GM23338 (cell line): Measurements from ENCODE around the gene PCP2. TPM values are rescaled to one million over a fixed set of nuclear protein-coding genes. Genes with fewer than 3 reads are reported as not detected.

Source experiments
- ATAC-seq: fragments of 200-7000 bp; cut with Tn5 transposase; 3 replicates; pipeline ENCODE4 v1.9.1; 2020
- DNase-seq: peaks from one replicate; pipeline ENCODE4 v3.0.0-alpha.2; 2015; ENCODE audit warnings: low spot score
- H2AFZ ChIP-seq: fragments of 200-600 bp; sonication (generic); 2 replicates; pipeline ENCODE4 v1.8.0; 2016; ENCODE audit warnings: antibody characterized with exemption, mild to moderate bottlenecking, moderate library complexity
- H3F3A ChIP-seq: fragments of 200-600 bp; sonication (generic); replicated peaks from 2 replicates; pipeline ENCODE4 v1.8.0; 2017; ENCODE audit warnings: antibody characterized with exemption, mixed run types, low read depth
- H3K27ac ChIP-seq: fragments of 200-600 bp; sonication (generic); 2 replicates; pipeline ENCODE4 v1.6.1; 2016; ENCODE audit warnings: low read depth
- H3K27me3 ChIP-seq: fragments of 200-600 bp; sonication (generic); 2 replicates; pipeline ENCODE4 v1.8.0; 2016; ENCODE audit warnings: mild to moderate bottlenecking, mixed run types, moderate library complexity; ENCODE audit not compliant: insufficient read depth
- H3K36me3 ChIP-seq: fragments of 200-600 bp; sonication (generic); 2 replicates; pipeline ENCODE4 v1.8.0; 2016; ENCODE audit warnings: mild to moderate bottlenecking; ENCODE audit not compliant: insufficient read depth
- H3K4me1 ChIP-seq: fragments of 200-600 bp; sonication (generic); 2 replicates; pipeline ENCODE4 v1.8.0; 2016; ENCODE audit warnings: mild to moderate bottlenecking, moderate library complexity; ENCODE audit not compliant: insufficient read depth
- H3K4me2 ChIP-seq: fragments of 200-600 bp; sonication (generic); 2 replicates; pipeline ENCODE4 v1.7.1; 2017; ENCODE audit warnings: mixed run types
- H3K4me3 ChIP-seq: fragments of 200-600 bp; sonication (generic); 2 replicates; pipeline ENCODE4 v1.6.1; 2016; ENCODE audit warnings: mixed run types
- H3K79me2 ChIP-seq: fragments of 200-600 bp; sonication (generic); replicated peaks from 2 replicates; pipeline ENCODE4 v1.8.0; 2017; ENCODE audit warnings: mild to moderate bottlenecking; ENCODE audit not compliant: insufficient read depth
- H3K9me2 ChIP-seq: fragments of 200-600 bp; sonication (generic); 2 replicates; pipeline ENCODE4 v1.8.0; 2017; ENCODE audit not compliant: insufficient read depth
- H4K20me1 ChIP-seq: fragments of 200-600 bp; sonication (generic); replicated peaks from 2 replicates; pipeline ENCODE4 v1.8.0; 2017; ENCODE audit warnings: mild to moderate bottlenecking; ENCODE audit not compliant: insufficient read depth
- H3K27ac Mint-ChIP-seq: 2 replicates; pipeline ENCODE4 v1.8.0; 2020; ENCODE audit warnings: inconsistent platforms, mild to moderate bottlenecking, moderate library complexity, mixed read lengths
- H3K27me3 Mint-ChIP-seq: 3 replicates; pipeline ENCODE4 v1.8.0; 2022; ENCODE audit warnings: low read depth, mild to moderate bottlenecking, moderate library complexity, mixed read lengths, inconsistent platforms; ENCODE audit not compliant: insufficient read depth, poor library complexity
- H3K36me3 Mint-ChIP-seq: 3 replicates; pipeline ENCODE4 v1.8.0; 2021; ENCODE audit warnings: low read depth, mild to moderate bottlenecking, inconsistent platforms, moderate library complexity, mixed read lengths
- H3K4me1 Mint-ChIP-seq: 3 replicates; pipeline ENCODE4 v1.8.0; 2020; ENCODE audit warnings: mild to moderate bottlenecking, inconsistent platforms, mixed read lengths
- H3K4me3 Mint-ChIP-seq: 3 replicates; pipeline ENCODE4 v1.8.0; 2021; ENCODE audit warnings: moderate library complexity, mild to moderate bottlenecking, inconsistent platforms, mixed read lengths
- H3K9me3 Mint-ChIP-seq: 3 replicates; pipeline ENCODE4 v1.8.0; 2020; ENCODE audit warnings: moderate library complexity, mild to moderate bottlenecking, inconsistent platforms, mixed read lengths
- CREB1 ChIP-seq: fragments of 250-450 bp; sonication (Bioruptor Pico); IDR thresholded peaks from 2 replicates; pipeline ENCODE4 v1.5.0; 2020; ENCODE audit warnings: low read depth, mild to moderate bottlenecking, moderate library complexity
- ETS1 ChIP-seq: IDR thresholded peaks from 2 replicates; pipeline ENCODE4 v1.6.1; 2016; ENCODE audit warnings: antibody characterized with exemption
- EZH2 ChIP-seq: fragments of 200-600 bp; sonication (generic); IDR thresholded peaks from one replicate; pipeline ENCODE4 v1.8.0; 2017; ENCODE audit warnings: antibody characterized with exemption, mild to moderate bottlenecking, low read depth; ENCODE audit not compliant: unreplicated experiment
- EZH2phosphoT487 ChIP-seq: fragments of 200-600 bp; sonication (generic); IDR thresholded peaks from one replicate; pipeline ENCODE4 v1.8.1; 2018; ENCODE audit warnings: antibody characterized with exemption; ENCODE audit not compliant: unreplicated experiment
- JUNB ChIP-seq: IDR thresholded peaks from one replicate; pipeline ENCODE4 v1.6.1; 2016; ENCODE audit warnings: antibody characterized with exemption; ENCODE audit not compliant: unreplicated experiment
- NANOG ChIP-seq: IDR thresholded peaks from 2 replicates; pipeline ENCODE4 v1.6.1; 2016; ENCODE audit warnings: antibody characterized with exemption, borderline replicate concordance
- POLR2AphosphoS5 ChIP-seq: IDR thresholded peaks from 2 replicates; pipeline ENCODE4 v1.6.1; 2016; ENCODE audit warnings: antibody characterized with exemption, low read depth
- REST ChIP-seq: IDR thresholded peaks from one replicate; pipeline ENCODE4 v1.6.1; 2018; ENCODE audit warnings: antibody characterized with exemption; ENCODE audit not compliant: unreplicated experiment
- STAT1 ChIP-seq: IDR thresholded peaks from one replicate; pipeline ENCODE4 v1.6.1; 2016; ENCODE audit warnings: antibody characterized with exemption; ENCODE audit not compliant: unreplicated experiment
- ZNF114 ChIP-seq: fragments of 250-450 bp; sonication (Bioruptor Pico); IDR thresholded peaks from 2 replicates; pipeline ENCODE4 v1.5.0; 2020; ENCODE audit warnings: mild to moderate bottlenecking, moderate library complexity
- ZNF331 ChIP-seq: fragments of 250-450 bp; sonication (Bioruptor Pico); IDR thresholded peaks from 2 replicates; pipeline ENCODE4 v1.5.0; 2020; ENCODE audit warnings: low read depth, mild to moderate bottlenecking, moderate library complexity
- polyA plus RNA-seq: library from polyadenylated mRNA; unstranded; fragments of >200 nt; fragmentation: Nextera tagmentation; extraction: Ambion mirVana; gene quantifications from 2 replicates; pipeline ENCODE4 v1.2.1, GENCODE V29; 2016
- total RNA-seq: library from RNA; depleted of rRNA; stranded (reverse); fragments of >200 nt; shearing (Covaris generic); gene quantifications from 2 replicates; pipeline ENCODE4 v1.2.3, GENCODE V29; 2014
- TF ChIP-seq, protein P1 (sequence below), 2 experiments: fragments of 200-600 bp in 1 of 2; sonication (generic) in 1 of 2; conservative IDR thresholded peaks; 2 replicates each; pipeline versions ENCODE4 v1.5.1 to v1.6.1; 2016 to 2017; ENCODE audit warnings: antibody characterized with exemption in 2 of 2, low read depth in 2 of 2, mild to moderate bottlenecking in 2 of 2, moderate library complexity in 1 of 2
- TF ChIP-seq, protein P2 (sequence below): fragments of 250-450 bp; sonication (Bioruptor Pico); IDR thresholded peaks from 2 replicates; pipeline ENCODE4 v1.5.0; 2020; ENCODE audit warnings: mild to moderate bottlenecking, moderate library complexity

Gene PCP2
- total and polyA plus RNA-seq, 2 experiments from 2014 or later, result not detected

GRCh38 chr19:7623725-7624603 lies 9.6 kb downstream of the PCP2 start:
- H3K36me3 Mint-ChIP-seq, result peaks cover 27% of the 10 kb centered on the region
- Histone ChIP-seq H3K9me2 (no peaks in the 10 kb centered on the region), H3K4me2 (no peak overlapping the region), H3K4me3 (no peak overlapping the region), H3F3A (no peaks in the 10 kb centered on the region), H3K36me3 (no peaks in the 10 kb centered on the region; the same call in 1 of the 2 replicates), H3K27me3 (no peaks in the 10 kb centered on the region), H3K27ac (no peak overlapping the region), H3K79me2 (peaks cover 26% of the 10 kb centered on the region), H2AFZ (no peak overlapping the region), H3K4me1 (peaks cover 6% of the 10 kb centered on the region; the same call in 1 of the 2 replicates), H4K20me1 (peaks cover 8% of the 10 kb centered on the region)
- peaks cover 7% of the 10 kb centered on the region for H3K27me3 Mint-ChIP-seq
- H3K27ac Mint-ChIP-seq, result no peak overlapping the region
- no peak for TF ChIP-seq ZNF331 (CRISPR knock-in tag)
- no peak for TF ChIP-seq EZH2
- TF ChIP-seq, protein P1, sequence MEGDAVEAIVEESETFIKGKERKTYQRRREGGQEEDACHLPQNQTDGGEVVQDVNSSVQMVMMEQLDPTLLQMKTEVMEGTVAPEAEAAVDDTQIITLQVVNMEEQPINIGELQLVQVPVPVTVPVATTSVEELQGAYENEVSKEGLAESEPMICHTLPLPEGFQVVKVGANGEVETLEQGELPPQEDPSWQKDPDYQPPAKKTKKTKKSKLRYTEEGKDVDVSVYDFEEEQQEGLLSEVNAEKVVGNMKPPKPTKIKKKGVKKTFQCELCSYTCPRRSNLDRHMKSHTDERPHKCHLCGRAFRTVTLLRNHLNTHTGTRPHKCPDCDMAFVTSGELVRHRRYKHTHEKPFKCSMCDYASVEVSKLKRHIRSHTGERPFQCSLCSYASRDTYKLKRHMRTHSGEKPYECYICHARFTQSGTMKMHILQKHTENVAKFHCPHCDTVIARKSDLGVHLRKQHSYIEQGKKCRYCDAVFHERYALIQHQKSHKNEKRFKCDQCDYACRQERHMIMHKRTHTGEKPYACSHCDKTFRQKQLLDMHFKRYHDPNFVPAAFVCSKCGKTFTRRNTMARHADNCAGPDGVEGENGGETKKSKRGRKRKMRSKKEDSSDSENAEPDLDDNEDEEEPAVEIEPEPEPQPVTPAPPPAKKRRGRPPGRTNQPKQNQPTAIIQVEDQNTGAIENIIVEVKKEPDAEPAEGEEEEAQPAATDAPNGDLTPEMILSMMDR (conservative IDR thresholded peaks at IDR 0.05; ENCODE audit: low read depth in 2 of 2), result no peak
- TF ChIP-seq STAT1, result no peak
- no peak for TF ChIP-seq POLR2AphosphoS5
- no peak for TF ChIP-seq JUNB
- TF ChIP-seq EZH2phosphoT487, result no peak
- no peak for TF ChIP-seq CREB1 (CRISPR knock-in tag)
- TF ChIP-seq ETS1, result no peak
- no peak for TF ChIP-seq NANOG
- TF ChIP-seq, protein P2, sequence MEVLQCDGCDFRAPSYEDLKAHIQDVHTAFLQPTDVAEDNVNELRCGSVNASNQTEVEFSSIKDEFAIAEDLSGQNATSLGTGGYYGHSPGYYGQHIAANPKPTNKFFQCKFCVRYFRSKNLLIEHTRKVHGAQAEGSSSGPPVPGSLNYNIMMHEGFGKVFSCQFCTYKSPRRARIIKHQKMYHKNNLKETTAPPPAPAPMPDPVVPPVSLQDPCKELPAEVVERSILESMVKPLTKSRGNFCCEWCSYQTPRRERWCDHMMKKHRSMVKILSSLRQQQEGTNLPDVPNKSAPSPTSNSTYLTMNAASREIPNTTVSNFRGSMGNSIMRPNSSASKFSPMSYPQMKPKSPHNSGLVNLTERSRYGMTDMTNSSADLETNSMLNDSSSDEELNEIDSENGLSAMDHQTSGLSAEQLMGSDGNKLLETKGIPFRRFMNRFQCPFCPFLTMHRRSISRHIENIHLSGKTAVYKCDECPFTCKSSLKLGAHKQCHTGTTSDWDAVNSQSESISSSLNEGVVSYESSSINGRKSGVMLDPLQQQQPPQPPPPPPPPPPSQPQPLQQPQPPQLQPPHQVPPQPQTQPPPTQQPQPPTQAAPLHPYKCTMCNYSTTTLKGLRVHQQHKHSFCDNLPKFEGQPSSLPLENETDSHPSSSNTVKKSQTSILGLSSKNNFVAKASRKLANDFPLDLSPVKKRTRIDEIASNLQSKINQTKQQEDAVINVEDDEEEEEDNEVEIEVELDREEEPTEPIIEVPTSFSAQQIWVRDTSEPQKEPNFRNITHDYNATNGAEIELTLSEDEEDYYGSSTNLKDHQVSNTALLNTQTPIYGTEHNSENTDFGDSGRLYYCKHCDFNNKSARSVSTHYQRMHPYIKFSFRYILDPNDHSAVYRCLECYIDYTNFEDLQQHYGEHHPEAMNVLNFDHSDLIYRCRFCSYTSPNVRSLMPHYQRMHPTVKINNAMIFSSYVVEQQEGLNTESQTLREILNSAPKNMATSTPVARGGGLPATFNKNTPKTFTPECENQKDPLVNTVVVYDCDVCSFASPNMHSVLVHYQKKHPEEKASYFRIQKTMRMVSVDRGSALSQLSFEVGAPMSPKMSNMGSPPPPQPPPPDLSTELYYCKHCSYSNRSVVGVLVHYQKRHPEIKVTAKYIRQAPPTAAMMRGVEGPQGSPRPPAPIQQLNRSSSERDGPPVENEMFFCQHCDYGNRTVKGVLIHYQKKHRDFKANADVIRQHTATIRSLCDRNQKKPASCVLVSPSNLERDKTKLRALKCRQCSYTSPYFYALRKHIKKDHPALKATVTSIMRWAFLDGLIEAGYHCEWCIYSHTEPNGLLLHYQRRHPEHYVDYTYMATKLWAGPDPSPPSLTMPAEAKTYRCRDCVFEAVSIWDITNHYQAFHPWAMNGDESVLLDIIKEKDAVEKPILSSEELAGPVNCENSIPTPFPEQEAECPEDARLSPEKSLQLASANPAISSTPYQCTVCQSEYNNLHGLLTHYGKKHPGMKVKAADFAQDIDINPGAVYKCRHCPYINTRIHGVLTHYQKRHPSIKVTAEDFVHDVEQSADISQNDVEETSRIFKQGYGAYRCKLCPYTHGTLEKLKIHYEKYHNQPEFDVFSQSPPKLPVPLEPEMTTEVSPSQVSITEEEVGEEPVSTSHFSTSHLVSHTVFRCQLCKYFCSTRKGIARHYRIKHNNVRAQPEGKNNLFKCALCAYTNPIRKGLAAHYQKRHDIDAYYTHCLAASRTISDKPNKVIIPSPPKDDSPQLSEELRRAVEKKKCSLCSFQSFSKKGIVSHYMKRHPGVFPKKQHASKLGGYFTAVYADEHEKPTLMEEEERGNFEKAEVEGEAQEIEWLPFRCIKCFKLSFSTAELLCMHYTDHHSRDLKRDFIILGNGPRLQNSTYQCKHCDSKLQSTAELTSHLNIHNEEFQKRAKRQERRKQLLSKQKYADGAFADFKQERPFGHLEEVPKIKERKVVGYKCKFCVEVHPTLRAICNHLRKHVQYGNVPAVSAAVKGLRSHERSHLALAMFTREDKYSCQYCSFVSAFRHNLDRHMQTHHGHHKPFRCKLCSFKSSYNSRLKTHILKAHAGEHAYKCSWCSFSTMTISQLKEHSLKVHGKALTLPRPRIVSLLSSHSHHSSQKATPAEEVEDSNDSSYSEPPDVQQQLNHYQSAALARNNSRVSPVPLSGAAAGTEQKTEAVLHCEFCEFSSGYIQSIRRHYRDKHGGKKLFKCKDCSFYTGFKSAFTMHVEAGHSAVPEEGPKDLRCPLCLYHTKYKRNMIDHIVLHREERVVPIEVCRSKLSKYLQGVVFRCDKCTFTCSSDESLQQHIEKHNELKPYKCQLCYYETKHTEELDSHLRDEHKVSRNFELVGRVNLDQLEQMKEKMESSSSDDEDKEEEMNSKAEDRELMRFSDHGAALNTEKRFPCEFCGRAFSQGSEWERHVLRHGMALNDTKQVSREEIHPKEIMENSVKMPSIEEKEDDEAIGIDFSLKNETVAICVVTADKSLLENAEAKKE (CRISPR knock-in tag), result no peak
- TF ChIP-seq ZNF114 (CRISPR knock-in tag), result no peak
- TF ChIP-seq REST, result no peak
- no peak overlapping the region for H3K4me3 Mint-ChIP-seq
- H3K9me3 Mint-ChIP-seq, result no peaks in the 10 kb centered on the region
- peaks cover 7% of the 10 kb centered on the region for H3K4me1 Mint-ChIP-seq
- DNase-seq (no peak), ATAC-seq (no peak)
